Measurements from ENCODE around the gene PWWP2B.

DNA sequence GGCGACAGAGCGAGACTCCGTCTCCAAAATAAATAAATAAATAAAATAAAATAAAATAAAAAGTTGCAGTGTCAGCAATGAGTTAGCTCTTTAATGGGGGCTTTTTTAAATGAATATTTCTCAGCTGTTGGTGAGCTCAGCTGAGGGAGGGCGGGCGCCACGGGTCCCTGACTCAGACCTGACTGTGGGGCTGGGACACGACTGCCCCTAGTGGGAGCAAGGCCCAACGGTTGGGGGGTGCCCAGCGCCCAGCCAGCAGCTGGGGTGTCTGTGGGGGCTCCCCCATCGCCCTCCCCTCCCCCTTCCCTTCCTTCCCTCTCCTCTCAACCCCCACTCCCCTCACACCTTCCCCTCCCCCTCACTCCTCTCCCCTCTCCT, 46.6 kb downstream of the PWWP2B start:
- TF ChIP-seq FOXA1 (IDR thresholded peaks at IDR 0.05) (no peak), BHLHE40 (IDR thresholded peaks at IDR 0.05; ENCODE audit: borderline replicate concordance) (no peak), TARDBP (IDR thresholded peaks at IDR 0.05) (no peak)

Measured in HEK293T (cell line).